Measurements from ENCODE around the gene PDCD7. TPM values are rescaled to one million over a fixed set of nuclear protein-coding genes. Genes with fewer than 3 reads are reported as not detected.

Gene PDCD7
- polyA plus RNA-seq, 2 of the 4 experiments (the other 2 are of a cell fraction), result 19.0 to 23.7 TPM

- TF ChIP-seq REST (IDR thresholded peaks at IDR 0.05) (no peak), ZC3H11A (IDR thresholded peaks at IDR 0.05) (no peak), FOXS1 (CRISPR knock-in tag; IDR thresholded peaks at IDR 0.05) (no peak), NR3C1 (IDR thresholded peaks at IDR 0.05) (no peak), E2F6 (IDR thresholded peaks at IDR 0.05; ENCODE audit: borderline replicate concordance, low read depth) (no peak)
Observed at GRCh38 chr15:65163041-65163440, 29.4 kb upstream of the PDCD7 start (continued).

GRCh38 chr15:65156692-65157091 lies 23.1 kb upstream of the PDCD7 start:
- H3K4me1 ChIP-seq, result no peaks in the 10 kb centered on the region
- TF ChIP-seq REST (IDR thresholded peaks at IDR 0.05) (no peak), HMGXB4 (CRISPR knock-in tag; IDR thresholded peaks at IDR 0.05; ENCODE audit: borderline replicate concordance) (no peak), ZNF302 (CRISPR knock-in tag; IDR thresholded peaks at IDR 0.05) (no peak), BCL3 (IDR thresholded peaks at IDR 0.05) (no peak), MAFK (IDR thresholded peaks at IDR 0.05; ENCODE audit: partially characterized antibody) (no peak), TP53 (CRISPR knock-in tag; IDR thresholded peaks at IDR 0.05) (no peak), POLR2AphosphoS2 (conservative IDR thresholded peaks at IDR 0.05; ENCODE audit: low read length) (no peak), CBX8 (IDR thresholded peaks at IDR 0.05) (no peak), EP300 (IDR thresholded peaks at IDR 0.05) (no peak), JUN (IDR thresholded peaks at IDR 0.05) (no peak), EHF (CRISPR knock-in tag; IDR thresholded peaks at IDR 0.05) (no peak), JUNB (IDR thresholded peaks at IDR 0.05) (no peak), PBX3 (IDR thresholded peaks at IDR 0.05) (no peak), ZFP36 (IDR thresholded peaks at IDR 0.05; ENCODE audit: borderline replicate concordance, partially characterized antibody) (no peak), SMC3 (IDR thresholded peaks at IDR 0.05) (no peak), ELK1 (IDR thresholded peaks at IDR 0.05; ENCODE audit: low read depth, low read length) (no peak), RNF2 (IDR thresholded peaks at IDR 0.05; ENCODE audit: borderline replicate concordance, low read depth) (no peak), NFE2L2 (conservative IDR thresholded peaks at IDR 0.05; ENCODE audit: low read length) (no peak), ZC3H11A (IDR thresholded peaks at IDR 0.05) (no peak)
- H3K27ac ChIP-seq, result no peak overlapping the region
- no peak for DNase-seq (ENCODE audit: low read depth in 1 of 2, low spot score in 1 of 2)
- WGBS (ENCODE audit: missing lambda C conversion rate), result 84% methylated on average over 5 of the region's 5 CpGs
- ATAC-seq, result no peak
- ChIA-PET POLR2A (no interaction called here), CTCF (no interaction called here)
- FAIRE-seq, result peak; percentile 18
- H3K9me3 ChIP-seq, result no peaks in the 10 kb centered on the region
- H3K4me3 ChIP-seq, result no peak overlapping the region
- H3K4me2 ChIP-seq, result no peak overlapping the region
